Neural progenitor cell (in vitro differentiated cells): ENCODE measurements around the gene TAPT1. TPM values are rescaled to one million over a fixed set of nuclear protein-coding genes. Genes with fewer than 3 reads are reported as not detected.

Experiments
- DNase-seq: peaks from one replicate; pipeline ENCODE4 v3.0.0-alpha.2; 2016; ENCODE audit warnings: low spot score
- H2AFZ ChIP-seq: fragments of 200-600 bp; sonication (generic); replicated peaks from 2 replicates; pipeline ENCODE4 v1.6.1; 2016; ENCODE audit warnings: antibody characterized with exemption
- H3F3A ChIP-seq: fragments of 200-600 bp; sonication (generic); 2 replicates; pipeline ENCODE4 v1.6.1; 2016; ENCODE audit warnings: antibody characterized with exemption, low read depth
- H3K27ac ChIP-seq: fragments of 200-600 bp; sonication (generic); 2 replicates; pipeline ENCODE4 v1.5.1; 2016; ENCODE audit warnings: mild to moderate bottlenecking
- H3K27me3 ChIP-seq: fragments of 200-600 bp; sonication (generic); 2 replicates; pipeline ENCODE4 v1.6.1; 2016; ENCODE audit warnings: mild to moderate bottlenecking, moderate library complexity
- H3K36me3 ChIP-seq: fragments of 200-600 bp; sonication (generic); 2 replicates; pipeline ENCODE4 v1.5.1; 2016
- H3K4me1 ChIP-seq: fragments of 200-600 bp; sonication (generic); 2 replicates; pipeline ENCODE4 v1.6.1; 2016; ENCODE audit warnings: mixed run types
- H3K4me2 ChIP-seq: fragments of 200-600 bp; sonication (generic); 2 replicates; pipeline ENCODE4 v1.6.1; 2016
- H3K4me3 ChIP-seq: fragments of 200-600 bp; sonication (generic); 2 replicates; pipeline ENCODE4 v1.5.1; 2016
- H3K79me2 ChIP-seq: fragments of 200-600 bp; sonication (generic); 2 replicates; pipeline ENCODE4 v1.6.1; 2016; ENCODE audit warnings: low read depth
- H3K9ac ChIP-seq: fragments of 200-600 bp; sonication (generic); 2 replicates; pipeline ENCODE4 v1.6.1; 2016
- H3K9me3 ChIP-seq: fragments of 200-600 bp; sonication (generic); 2 replicates; pipeline ENCODE4 v1.5.1; 2016; ENCODE audit warnings: low read depth
- H4K20me1 ChIP-seq: fragments of 200-600 bp; sonication (generic); 2 replicates; pipeline ENCODE4 v1.6.1; 2016; ENCODE audit warnings: low read depth
- H3K27ac Mint-ChIP-seq: 3 replicates; pipeline ENCODE4 v1.8.0; 2021; ENCODE audit warnings: mixed read lengths
- H3K27me3 Mint-ChIP-seq: 2 replicates; pipeline ENCODE4 v1.8.0; 2022; ENCODE audit warnings: low read depth, mild to moderate bottlenecking, inconsistent platforms, moderate library complexity, mixed read lengths; ENCODE audit not compliant: insufficient read depth
- H3K36me3 Mint-ChIP-seq: 3 replicates; pipeline ENCODE4 v1.8.0; 2021; ENCODE audit warnings: mixed read lengths
- H3K4me1 Mint-ChIP-seq: 3 replicates; pipeline ENCODE4 v1.8.0; 2021; ENCODE audit warnings: mixed read lengths
- H3K4me3 Mint-ChIP-seq: 3 replicates; pipeline ENCODE4 v1.8.0; 2021; ENCODE audit warnings: mild to moderate bottlenecking, moderate library complexity, mixed read lengths
- H3K9me3 Mint-ChIP-seq: 3 replicates; pipeline ENCODE4 v1.8.0; 2020; ENCODE audit warnings: mixed read lengths
- CTCF ChIP-seq: fragments of 200-600 bp; sonication (generic); IDR thresholded peaks from 2 replicates; pipeline ENCODE4 v1.5.1; 2017; ENCODE audit warnings: antibody characterized with exemption, mild to moderate bottlenecking
- EZH2 ChIP-seq: fragments of 200-600 bp; sonication (generic); IDR thresholded peaks from 2 replicates; pipeline ENCODE4 v1.6.1; 2017; ENCODE audit warnings: antibody characterized with exemption, mild to moderate bottlenecking, moderate library complexity
- EZH2phosphoT487 ChIP-seq: fragments of 200-600 bp; sonication (generic); IDR thresholded peaks from 2 replicates; pipeline ENCODE4 v1.6.1; 2017; ENCODE audit warnings: antibody characterized with exemption
- total RNA-seq: library from RNA; depleted of rRNA; stranded (reverse); fragments of >200 nt; gene quantifications from 2 replicates; pipeline ENCODE4 v1.2.3, GENCODE V29; 2015; ENCODE audit warnings: low replicate concordance

The TAPT1 gene
- total RNA-seq, 1 donor from 2014 or later = 18.9 TPM

- Histone ChIP-seq H3F3A (no peaks in the 10 kb centered on the region), H3K4me1 (no peaks in the 10 kb centered on the region), H3K79me2 (no peaks in the 10 kb centered on the region), H2AFZ (no peak overlapping the region), H4K20me1 (peaks cover 3% of the 10 kb centered on the region), H3K27me3 (no peaks in the 10 kb centered on the region), H3K4me2 (no peak overlapping the region), H3K36me3 (no peaks in the 10 kb centered on the region), H3K9ac (no peak overlapping the region), H3K27ac (no peak overlapping the region), H3K4me3 (no peak overlapping the region), H3K9me3 (no peaks in the 10 kb centered on the region)
- Mint-ChIP-seq H3K4me3 (no peak overlapping the region), H3K27ac (no peak overlapping the region), H3K36me3 (peaks cover 13% of the 10 kb centered on the region), H3K9me3 (no peaks in the 10 kb centered on the region), H3K27me3 (peaks cover 2% of the 10 kb centered on the region), H3K4me1 (no peaks in the 10 kb centered on the region)
- DNase-seq = no peak
- TF ChIP-seq EZH2 (no peak), CTCF (no peak), EZH2phosphoT487 (no peak)
Measured at GRCh38 chr4:16186986-16187385, 39.3 kb downstream of the TAPT1 start.

- H3K4me3 ChIP-seq = no peak overlapping the region
- H3F3A ChIP-seq = no peaks in the 10 kb centered on the region
- H3K4me2 ChIP-seq = no peak overlapping the region
- no peak overlapping the region for H3K27ac ChIP-seq
- peaks cover 3% of the 10 kb centered on the region for H4K20me1 ChIP-seq
- Mint-ChIP-seq H3K27ac (no peak overlapping the region), H3K9me3 (no peaks in the 10 kb centered on the region), H3K4me3 (no peak overlapping the region), H3K27me3 (no peaks in the 10 kb centered on the region), H3K4me1 (no peaks in the 10 kb centered on the region), H3K36me3 (peaks cover 5% of the 10 kb centered on the region)
- no peaks in the 10 kb centered on the region for H3K4me1 ChIP-seq
- no peaks in the 10 kb centered on the region for H3K79me2 ChIP-seq
- no peak overlapping the region for H3K9ac ChIP-seq
- no peaks in the 10 kb centered on the region for H3K36me3 ChIP-seq
- H3K27me3 ChIP-seq = no peaks in the 10 kb centered on the region
- no peaks in the 10 kb centered on the region for H3K9me3 ChIP-seq
- no peak for DNase-seq
- H2AFZ ChIP-seq = no peak overlapping the region
- TF ChIP-seq EZH2phosphoT487 (no peak), CTCF (no peak), EZH2 (no peak)
Measured at GRCh38 chr4:16183604-16184003, 42.7 kb downstream of the TAPT1 start.

DNA sequence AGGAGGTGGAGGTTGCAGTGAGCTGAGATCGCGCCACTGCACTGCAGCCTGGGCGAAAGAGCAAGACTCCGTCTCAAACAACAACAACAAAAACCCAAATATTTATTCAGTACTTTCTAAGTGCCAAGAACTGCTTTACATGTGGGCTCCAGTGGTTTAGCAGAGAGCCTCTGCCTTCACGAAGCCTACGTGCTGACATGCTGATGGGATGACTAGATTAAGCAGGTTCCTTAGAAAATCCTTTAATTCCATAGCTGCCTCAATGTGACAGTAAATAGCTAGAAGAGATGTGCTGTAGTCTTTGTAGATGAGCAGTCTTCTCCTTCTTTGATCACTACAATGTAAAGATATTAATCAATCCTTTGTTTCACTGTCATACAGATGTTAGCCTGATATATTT, 49.6 kb downstream of the TAPT1 start:
- Histone ChIP-seq H3K9ac (no peak overlapping the region), H3K36me3 (peaks cover 6% of the 10 kb centered on the region), H2AFZ (no peak overlapping the region), H3K27ac (no peak overlapping the region), H3K9me3 (no peaks in the 10 kb centered on the region), H3F3A (no peaks in the 10 kb centered on the region), H3K4me3 (no peak overlapping the region), H3K27me3 (no peaks in the 10 kb centered on the region), H4K20me1 (no peaks in the 10 kb centered on the region), H3K4me2 (no peak overlapping the region), H3K79me2 (no peaks in the 10 kb centered on the region), H3K4me1 (no peaks in the 10 kb centered on the region)
- Mint-ChIP-seq H3K4me3 (no peak overlapping the region), H3K4me1 (no peaks in the 10 kb centered on the region), H3K27me3 (no peaks in the 10 kb centered on the region), H3K9me3 (no peaks in the 10 kb centered on the region), H3K27ac (no peak overlapping the region), H3K36me3 (peaks cover 3% of the 10 kb centered on the region)
- TF ChIP-seq EZH2phosphoT487 = no peak
- no peak for DNase-seq

DNA sequence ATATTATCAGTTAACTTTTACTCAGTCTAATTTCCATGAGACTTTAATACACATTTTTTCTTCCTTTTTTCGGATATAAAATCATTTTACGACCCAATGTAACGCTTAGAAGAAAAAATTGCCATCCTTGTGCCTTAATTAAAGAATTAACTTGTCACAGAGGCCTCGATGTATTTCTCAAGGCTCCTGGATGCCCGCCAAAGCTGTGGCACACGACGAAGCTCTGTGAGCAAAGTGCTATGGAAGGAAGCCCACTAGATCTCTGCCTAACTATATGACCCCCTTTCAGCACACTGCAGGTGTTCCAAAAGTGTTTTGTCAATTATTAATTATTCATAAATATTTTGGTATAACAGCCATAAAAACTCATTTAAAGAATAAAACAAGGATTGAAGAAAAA, 54.4 kb downstream of the TAPT1 start:
- Histone ChIP-seq H3K4me3 (no peak overlapping the region), H3K36me3 (peaks cover 6% of the 10 kb centered on the region), H4K20me1 (peaks cover 3% of the 10 kb centered on the region), H3F3A (no peaks in the 10 kb centered on the region), H3K27ac (no peak overlapping the region), H3K4me1 (no peaks in the 10 kb centered on the region), H3K27me3 (no peaks in the 10 kb centered on the region), H3K9ac (no peak overlapping the region), H3K9me3 (no peaks in the 10 kb centered on the region), H2AFZ (no peak overlapping the region), H3K79me2 (no peaks in the 10 kb centered on the region), H3K4me2 (no peak overlapping the region)
- Mint-ChIP-seq H3K36me3 (peaks cover 10% of the 10 kb centered on the region), H3K4me3 (no peak overlapping the region), H3K4me1 (no peaks in the 10 kb centered on the region), H3K27me3 (no peaks in the 10 kb centered on the region), H3K27ac (no peak overlapping the region), H3K9me3 (no peaks in the 10 kb centered on the region)
- no peak for DNase-seq
- TF ChIP-seq EZH2phosphoT487 (no peak), EZH2 (no peak)
